Neural progenitor cell (in vitro differentiated cells): ENCODE results near the gene NSMF.

ENCODE experiments used
- CTCF ChIP-seq: fragments of 200-600 bp; sonication (generic); IDR thresholded peaks from 2 replicates; pipeline ENCODE4 v1.5.1; 2017; ENCODE audit warnings: antibody characterized with exemption, mild to moderate bottlenecking
- EZH2 ChIP-seq: fragments of 200-600 bp; sonication (generic); IDR thresholded peaks from 2 replicates; pipeline ENCODE4 v1.6.1; 2017; ENCODE audit warnings: antibody characterized with exemption, mild to moderate bottlenecking, moderate library complexity
- EZH2phosphoT487 ChIP-seq: fragments of 200-600 bp; sonication (generic); IDR thresholded peaks from 2 replicates; pipeline ENCODE4 v1.6.1; 2017; ENCODE audit warnings: antibody characterized with exemption

- TF ChIP-seq CTCF (no peak), EZH2 (no peak), EZH2phosphoT487 (no peak)
These were observed 26.4 kb upstream of the NSMF start for GRCh38 chr9:137485343-137486140.
